Sigmoid colon (tissue), 7 donors: ENCODE data around the gene PRR27. TPM values are rescaled to one million over a fixed set of nuclear protein-coding genes. Genes with fewer than 3 reads are reported as not detected.

ENCODE experiments used
- DNase-seq: peaks from one replicate; pipeline ENCODE4 v3.0.0-alpha.2; 2019
- H3K27ac ChIP-seq, 4 donors: fragments of 200-600 bp; sonication (generic); one replicate each; pipeline ENCODE4 v1.5.1; 2016 to 2019; ENCODE audit warnings: mild to moderate bottlenecking in 1 of 4
- H3K27me3 ChIP-seq, 3 donors: fragments of 200-600 bp; sonication (generic); one replicate each; pipeline ENCODE4 v1.5.1; 2019; ENCODE audit warnings: mild to moderate bottlenecking in 1 of 3
- H3K36me3 ChIP-seq, 4 donors: fragments of 200-600 bp; sonication (generic); one replicate each; pipeline ENCODE4 v1.5.1; 2016 to 2019
- H3K4me1 ChIP-seq, 4 donors: fragments of 200-600 bp; sonication (generic); one replicate each; pipeline ENCODE4 v1.5.1; 2017 to 2019
- H3K4me3 ChIP-seq, 4 donors: fragments of 200-600 bp; sonication (generic); one replicate each; pipeline ENCODE4 v1.5.1; 2017 to 2019; ENCODE audit warnings: mild to moderate bottlenecking in 2 of 4, moderate library complexity in 1 of 4
- H3K9me3 ChIP-seq, 4 donors: fragments of 200-600 bp in 3 of 4; sonication (generic) in 3 of 4; one replicate each; pipeline versions ENCODE4 v1.5.1 to v1.6.1; 2013 to 2019
- EP300 ChIP-seq, 4 donors: sonication (generic); formaldehyde crosslinking; IDR thresholded peaks; one replicate each; pipeline ENCODE4 v1.6.1; 2017; ENCODE audit warnings: antibody characterized with exemption in 4 of 4
- POLR2A ChIP-seq, 2 donors: fragments of 450-650 bp; IDR thresholded peaks; one replicate each; pipeline ENCODE4 v1.6.1; 2016; ENCODE audit warnings: antibody characterized with exemption in 2 of 2, mild to moderate bottlenecking in 2 of 2, moderate library complexity in 2 of 2
- POLR2AphosphoS5 ChIP-seq, 4 donors: sonication (generic); formaldehyde crosslinking; IDR thresholded peaks; one replicate each; pipeline ENCODE4 v1.6.1; 2017; ENCODE audit warnings: antibody characterized with exemption in 4 of 4
- WGBS, 2 donors: extraction: QIAGEN DNeasy Blood & Tissue Kit; methylation state at CpG; one replicate each; pipeline ENCODE4 v1.1.7; 2013; 5-methylcytosine and 5-hydroxymethylcytosine counted together
- intact Hi-C: fragments of 100-400 bp; cut with DNase I; formaldehyde crosslinking; loops from one replicate; pipeline ENCODE4 v1.15.1; 2023
- polyA plus RNA-seq, 3 donors: library from polyadenylated mRNA; stranded (reverse); fragments of 200-250 nt; gene quantifications; one replicate each; pipeline ENCODE4 v1.2.3, GENCODE V29; 2013
- total RNA-seq, 4 donors: library from RNA; depleted of rRNA; stranded (reverse); fragments of >200 nt; gene quantifications; one replicate each; pipeline ENCODE4 v1.1.0, GENCODE V29; 2016
- TF ChIP-seq, protein P1 (sequence below), 4 experiments: fragments of 450-650 bp in 3 of 4; fragments of 200-600 bp in 1 of 4; IDR thresholded peaks; one replicate each; pipeline ENCODE4 v1.5.1; 2016 to 2019; ENCODE audit warnings: antibody characterized with exemption in 4 of 4, mild to moderate bottlenecking in 3 of 4, moderate library complexity in 2 of 4
- donor health status: healthy with polysubstance abuse.
- donor health status: Bipolar disorder and iron deficiency.
- donor health status: healthy.

PRR27 gene
- total and polyA plus RNA-seq, 7 donors: 0.03 TPM; not detected in 6

DNA sequence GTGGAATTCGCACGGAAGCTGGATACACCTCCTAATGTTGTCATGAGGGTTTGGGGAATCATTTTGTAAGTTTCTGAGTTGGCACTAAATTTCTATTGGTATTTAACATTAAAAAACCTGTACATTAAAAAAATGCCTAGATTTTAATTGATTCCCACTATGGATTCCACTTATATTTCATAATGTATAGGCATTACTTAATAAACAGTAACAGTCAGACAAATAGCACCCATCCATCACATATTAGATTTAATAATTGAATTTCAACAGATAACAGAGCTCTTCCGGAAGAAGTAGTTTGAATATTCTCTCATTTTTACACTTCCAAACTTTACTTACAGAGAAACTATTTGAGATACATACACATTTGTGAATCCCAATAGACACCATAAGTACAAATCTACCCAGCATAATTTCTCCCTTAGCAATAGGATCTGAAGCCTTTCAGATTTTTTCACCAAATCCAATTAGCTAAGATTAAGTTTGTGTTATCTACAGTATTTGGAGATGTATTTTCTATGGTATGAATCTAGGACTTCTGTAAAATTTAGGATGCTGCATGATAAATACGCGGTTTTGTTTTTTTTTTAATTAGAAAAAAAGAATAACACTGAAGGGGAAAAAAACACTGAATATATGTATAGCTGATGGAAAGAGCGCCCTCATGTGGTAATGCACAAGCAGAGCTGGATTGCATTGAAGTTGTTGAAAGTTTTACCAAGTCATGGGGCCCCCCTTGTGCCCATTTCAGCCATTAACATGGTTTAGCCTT is 29.3 kb downstream of the PRR27 start:
- WGBS, 2 donors: 25 to 48% methylated on average over 6 of the region's 6 CpGs

DNA sequence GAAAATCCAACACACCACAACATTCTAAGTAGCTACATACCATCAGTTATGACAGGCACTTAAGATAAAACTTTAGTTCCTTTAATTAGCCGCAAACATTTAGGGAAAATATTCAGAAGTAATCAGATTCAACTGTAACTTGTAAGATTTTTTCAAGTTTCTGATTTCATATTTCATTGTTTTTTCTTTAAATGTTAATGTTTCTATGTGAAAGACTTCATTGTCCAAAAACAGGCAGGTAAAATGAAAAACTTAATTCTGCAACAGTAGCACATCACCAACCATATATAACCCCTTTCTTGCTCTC is 29.9 kb downstream of the PRR27 start:
- Histone ChIP-seq H3K27me3 (no peaks in the 10 kb centered on the region), H3K4me3 (no peak overlapping the region), H3K9me3 (no peaks in the 10 kb centered on the region), H3K36me3 (no peaks in the 10 kb centered on the region), H3K27ac (no peak overlapping the region), H3K4me1 (no peaks in the 10 kb centered on the region)
- intact Hi-C loops: no loop called here
- 70 to 71% methylated on average over 1 of the region's 1 CpG for WGBS, 2 donors
- TF ChIP-seq, protein P1, sequence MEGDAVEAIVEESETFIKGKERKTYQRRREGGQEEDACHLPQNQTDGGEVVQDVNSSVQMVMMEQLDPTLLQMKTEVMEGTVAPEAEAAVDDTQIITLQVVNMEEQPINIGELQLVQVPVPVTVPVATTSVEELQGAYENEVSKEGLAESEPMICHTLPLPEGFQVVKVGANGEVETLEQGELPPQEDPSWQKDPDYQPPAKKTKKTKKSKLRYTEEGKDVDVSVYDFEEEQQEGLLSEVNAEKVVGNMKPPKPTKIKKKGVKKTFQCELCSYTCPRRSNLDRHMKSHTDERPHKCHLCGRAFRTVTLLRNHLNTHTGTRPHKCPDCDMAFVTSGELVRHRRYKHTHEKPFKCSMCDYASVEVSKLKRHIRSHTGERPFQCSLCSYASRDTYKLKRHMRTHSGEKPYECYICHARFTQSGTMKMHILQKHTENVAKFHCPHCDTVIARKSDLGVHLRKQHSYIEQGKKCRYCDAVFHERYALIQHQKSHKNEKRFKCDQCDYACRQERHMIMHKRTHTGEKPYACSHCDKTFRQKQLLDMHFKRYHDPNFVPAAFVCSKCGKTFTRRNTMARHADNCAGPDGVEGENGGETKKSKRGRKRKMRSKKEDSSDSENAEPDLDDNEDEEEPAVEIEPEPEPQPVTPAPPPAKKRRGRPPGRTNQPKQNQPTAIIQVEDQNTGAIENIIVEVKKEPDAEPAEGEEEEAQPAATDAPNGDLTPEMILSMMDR (IDR thresholded peaks at IDR 0.05): peak in 1 of 4 experiments; percentile 2
- no peak for TF ChIP-seq POLR2AphosphoS5 (IDR thresholded peaks at IDR 0.05)
- TF ChIP-seq EP300 (IDR thresholded peaks at IDR 0.05): no peak
- no peak for TF ChIP-seq POLR2A (IDR thresholded peaks at IDR 0.05)
- DNase-seq: no peak

More for the DNA sequence above, 29.3 kb downstream of the PRR27 start:
- DNase-seq: no peak
- no peaks in the 10 kb centered on the region for H3K9me3 ChIP-seq
- intact Hi-C loops: no loop called here
- no peaks in the 10 kb centered on the region for H3K36me3 ChIP-seq
- H3K4me3 ChIP-seq: no peak overlapping the region
- TF ChIP-seq EP300 (IDR thresholded peaks at IDR 0.05): no peak
- TF ChIP-seq, protein P1 (IDR thresholded peaks at IDR 0.05): peak in 2 of 4 experiments; percentile 8 to 30
- no peaks in the 10 kb centered on the region for H3K4me1 ChIP-seq
- H3K27me3 ChIP-seq: no peaks in the 10 kb centered on the region
- H3K27ac ChIP-seq: no peak overlapping the region

DNA sequence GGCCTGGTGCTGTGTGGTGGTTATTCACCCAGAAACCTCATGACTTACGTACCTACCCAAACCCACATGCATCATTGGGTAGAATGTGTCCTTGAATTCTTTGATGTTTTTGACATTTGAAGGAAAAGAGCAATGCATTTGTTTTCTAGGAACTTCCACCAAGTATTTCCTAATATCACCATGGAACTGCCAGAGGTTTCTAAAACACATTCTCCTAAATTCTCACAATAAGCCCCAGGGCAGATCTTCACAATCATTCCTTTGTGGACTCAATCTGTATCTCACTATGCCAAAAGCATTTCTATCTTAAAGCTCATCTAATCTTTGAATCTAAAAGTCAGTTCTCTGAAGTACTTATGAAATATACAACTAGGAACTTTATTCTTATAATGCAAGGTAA is 33.2 kb downstream of the PRR27 start:
- WGBS, 2 donors: 90 to 91% methylated on average over 1 of the region's 1 CpG
- Histone ChIP-seq H3K27ac (no peak overlapping the region), H3K36me3 (no peaks in the 10 kb centered on the region), H3K4me3 (no peak overlapping the region), H3K27me3 (no peaks in the 10 kb centered on the region), H3K4me1 (no peaks in the 10 kb centered on the region), H3K9me3 (no peaks in the 10 kb centered on the region)
- intact Hi-C loops: no loop called here
- TF ChIP-seq POLR2A (IDR thresholded peaks at IDR 0.05) (no peak), POLR2AphosphoS5 (IDR thresholded peaks at IDR 0.05) (no peak), EP300 (IDR thresholded peaks at IDR 0.05) (no peak)
- TF ChIP-seq, protein P1 (IDR thresholded peaks at IDR 0.05): no peak
- DNase-seq: no peak

- Histone ChIP-seq H3K9me3 (no peaks in the 10 kb centered on the region), H3K27me3 (no peaks in the 10 kb centered on the region), H3K36me3 (no peaks in the 10 kb centered on the region), H3K4me1 (no peaks in the 10 kb centered on the region), H3K27ac (no peak overlapping the region), H3K4me3 (no peak overlapping the region)
- intact Hi-C loops: no loop called here
- WGBS, 2 donors: 96 to 97% methylated on average over 1 of the region's 1 CpG
- TF ChIP-seq, protein P1 (IDR thresholded peaks at IDR 0.05): no peak
- TF ChIP-seq EP300 (IDR thresholded peaks at IDR 0.05) (no peak), POLR2AphosphoS5 (IDR thresholded peaks at IDR 0.05) (no peak), POLR2A (IDR thresholded peaks at IDR 0.05) (no peak)
- no peak for DNase-seq
Measured at GRCh38 chr4:70190579-70190978, 36.5 kb downstream of the PRR27 start.

- Histone ChIP-seq H3K4me1 (no peaks in the 10 kb centered on the region), H3K9me3 (no peaks in the 10 kb centered on the region), H3K36me3 (no peaks in the 10 kb centered on the region), H3K4me3 (no peak overlapping the region), H3K27ac (no peak overlapping the region), H3K27me3 (no peaks in the 10 kb centered on the region)
- WGBS, 2 donors: 16 to 45% methylated on average over 1 of the region's 1 CpG
- TF ChIP-seq POLR2A (IDR thresholded peaks at IDR 0.05) (no peak), POLR2AphosphoS5 (IDR thresholded peaks at IDR 0.05) (no peak), EP300 (IDR thresholded peaks at IDR 0.05) (no peak)
- TF ChIP-seq, protein P1 (IDR thresholded peaks at IDR 0.05): no peak
- intact Hi-C loops: no loop called here
- no peak for DNase-seq
Measured at GRCh38 chr4:70191647-70192046, 37.6 kb downstream of the PRR27 start.
